ENCODE data around the gene CR1. TPM values are rescaled to one million over a fixed set of nuclear protein-coding genes. Genes with fewer than 3 reads are reported as not detected.

CR1 gene
- total RNA-seq, 3 donors from 2014 or later, result 0.84 to 7.2 (median 3.8) TPM

- DNase-seq (no peak), ATAC-seq (no peak)
- Histone ChIP-seq H3K36me3 (ENCODE audit: low read depth) (no peaks in the 10 kb centered on the region), H3K9me3 (peaks cover 3% of the 10 kb centered on the region), H3K4me3 (no peak overlapping the region), H3K4me1 (ENCODE audit: low read depth) (peaks cover 7% of the 10 kb centered on the region)
- intact Hi-C loops (cut with DNase I, micrococcal nuclease), result no loop called here
- TF ChIP-seq CTCF (IDR thresholded peaks at IDR 0.05), result no peak
These were observed 170.4 kb downstream of the CR1 start for GRCh38 chr1:207666342-207666741.

- no peaks in the 10 kb centered on the region for H3K9me3 ChIP-seq
- intact Hi-C loops (cut with DNase I, micrococcal nuclease), result no loop called here
- DNase-seq, result no peak
- TF ChIP-seq CTCF (IDR thresholded peaks at IDR 0.05), result no peak
- no peak for ATAC-seq
- no peaks in the 10 kb centered on the region for H3K36me3 ChIP-seq (ENCODE audit: low read depth)
- H3K4me1 ChIP-seq (ENCODE audit: low read depth), result peaks cover 7% of the 10 kb centered on the region
- H3K4me3 ChIP-seq, result no peak overlapping the region
These were observed 173.6 kb downstream of the CR1 start for GRCh38 chr1:207669528-207670009.

- no peak overlapping the region for H3K4me3 ChIP-seq
- ATAC-seq, result no peak
- no peaks in the 10 kb centered on the region for H3K36me3 ChIP-seq (ENCODE audit: low read depth)
- H3K9me3 ChIP-seq, result no peaks in the 10 kb centered on the region
- H3K4me1 ChIP-seq (ENCODE audit: low read depth), result peaks cover 7% of the 10 kb centered on the region
- intact Hi-C loops (cut with DNase I, micrococcal nuclease), result no loop called here
- DNase-seq, result no peak
- TF ChIP-seq CTCF (IDR thresholded peaks at IDR 0.05), result no peak
These were observed 174.2 kb downstream of the CR1 start for GRCh38 chr1:207670192-207670591.

- H3K9me3 ChIP-seq, result no peaks in the 10 kb centered on the region
- peaks cover 7% of the 10 kb centered on the region for H3K4me1 ChIP-seq (ENCODE audit: low read depth)
- intact Hi-C loops (cut with DNase I, micrococcal nuclease), result no loop called here
- no peak for TF ChIP-seq CTCF (IDR thresholded peaks at IDR 0.05)
- ATAC-seq (no peak), DNase-seq (no peak)
- no peaks in the 10 kb centered on the region for H3K36me3 ChIP-seq (ENCODE audit: low read depth)
- no peak overlapping the region for H3K4me3 ChIP-seq
These were observed 175.0 kb downstream of the CR1 start for GRCh38 chr1:207670997-207671396.

GRCh38 chr1:207672522-207673130 is 176.7 kb downstream of the CR1 start:
- peak; percentile 15 for TF ChIP-seq CTCF (IDR thresholded peaks at IDR 0.05)
- Histone ChIP-seq H3K9me3 (no peaks in the 10 kb centered on the region), H3K4me1 (ENCODE audit: low read depth) (peaks cover 7% of the 10 kb centered on the region), H3K36me3 (ENCODE audit: low read depth) (no peaks in the 10 kb centered on the region), H3K4me3 (no peak overlapping the region)
- ATAC-seq, result peak; percentile 76
- peak in 1 of 3 donors; percentile 57 for DNase-seq
- intact Hi-C loops (cut with DNase I, micrococcal nuclease), result no loop called here

- no peak for TF ChIP-seq CTCF (IDR thresholded peaks at IDR 0.05)
These were observed 177.4 kb downstream of the CR1 start for GRCh38 chr1:207673399-207673798.

More at GRCh38 chr1:207673399-207673798, 177.4 kb downstream of the CR1 start:
- ATAC-seq (no peak), DNase-seq (no peak)
- no peaks in the 10 kb centered on the region for H3K9me3 ChIP-seq
- H3K36me3 ChIP-seq (ENCODE audit: low read depth), result no peaks in the 10 kb centered on the region
- H3K4me1 ChIP-seq (ENCODE audit: low read depth), result peaks cover 7% of the 10 kb centered on the region
- no peak overlapping the region for H3K4me3 ChIP-seq
- intact Hi-C loops (cut with DNase I, micrococcal nuclease), result no loop called here

Measured in mucosa of descending colon (tissue), 3 donors.